Mucosa of descending colon (tissue), 3 donors: ENCODE data around the gene TAX1BP3. TPM values are rescaled to one million over a fixed set of nuclear protein-coding genes. Genes with fewer than 3 reads are reported as not detected.

Source experiments
- ATAC-seq: fragments of 200-7000 bp; cut with Tn5 transposase; one replicate; pipeline ENCODE4 v1.9.1; 2020; ENCODE audit warnings: mild to moderate bottlenecking, moderate library complexity
- DNase-seq, 3 donors: peaks; one replicate each; pipeline ENCODE4 v3.0.0-alpha.2; 2020
- H3K36me3 ChIP-seq: fragments of 200-600 bp; one replicate; pipeline ENCODE4 v1.8.0; 2021; ENCODE audit warnings: low read depth, mild to moderate bottlenecking
- H3K4me1 ChIP-seq: fragments of 200-600 bp; one replicate; pipeline ENCODE4 v1.8.0; 2021; ENCODE audit warnings: low read depth, mild to moderate bottlenecking
- H3K4me3 ChIP-seq: fragments of 200-600 bp; one replicate; pipeline ENCODE4 v1.8.0; 2021; ENCODE audit warnings: mild to moderate bottlenecking
- H3K9me3 ChIP-seq: fragments of 200-600 bp; one replicate; pipeline ENCODE4 v1.8.0; 2021; ENCODE audit warnings: mild to moderate bottlenecking
- CTCF ChIP-seq: fragments of 200-600 bp; IDR thresholded peaks from one replicate; pipeline ENCODE4 v1.8.0; 2022; ENCODE audit warnings: antibody characterized with exemption, mild to moderate bottlenecking
- intact Hi-C, 2 donors: fragments of 100-400 bp; cut with DNase I in 1 of 2; cut with micrococcal nuclease in 1 of 2; formaldehyde crosslinking; loops; one replicate each; pipeline versions ENCODE4 v1.11.0 to v1.11.1; 2022; cut with DNase I, micrococcal nuclease
- total RNA-seq, 3 donors: library from RNA; stranded (reverse); fragmentation: NEBNext Ultra II Directional in 2 of 3; extraction: Animal tissue kit (Norgen Biotek cat#: 25700) in 2 of 3; gene quantifications; one replicate each; pipeline versions ENCODE4 v1.2.1 to v1.2.4, GENCODE V29; 2021 to 2023
- donor health status: DM: no; HTN: no; CAD: no; lungs with moderate emphysema.
- donor health status: DM: no; HTN: no; CAD: no.
- donor health status: DM: no; HTN: yes; CAD: no.

TAX1BP3 gene
- total RNA-seq, 3 donors from 2014 or later: 162 to 297 (median 197) TPM

- DNase-seq: peak in 1 of 3 donors; percentile 54
- peak; percentile 81 for TF ChIP-seq CTCF
- Histone ChIP-seq H3K4me3 (no peak overlapping the region), H3K36me3 (no peaks in the 10 kb centered on the region), H3K4me1 (no peaks in the 10 kb centered on the region), H3K9me3 (no peaks in the 10 kb centered on the region)
- ATAC-seq: peak; percentile 86
- intact Hi-C loops: no loop called here
Measured at GRCh38 chr17:3683054-3683511, 14.7 kb upstream of the TAX1BP3 start.

- H3K4me1 ChIP-seq: no peaks in the 10 kb centered on the region
- no peak for ATAC-seq
- intact Hi-C loops: no loop called here
- H3K9me3 ChIP-seq: no peaks in the 10 kb centered on the region
- H3K4me3 ChIP-seq: no peak overlapping the region
- no peaks in the 10 kb centered on the region for H3K36me3 ChIP-seq
- no peak for TF ChIP-seq CTCF
- DNase-seq: no peak
Measured at GRCh38 chr17:3682033-3682432, 13.7 kb upstream of the TAX1BP3 start.

GRCh38 chr17:3681565-3681964 is 13.2 kb upstream of the TAX1BP3 start:
- Histone ChIP-seq H3K4me3 (no peak overlapping the region), H3K9me3 (no peaks in the 10 kb centered on the region), H3K36me3 (no peaks in the 10 kb centered on the region), H3K4me1 (no peaks in the 10 kb centered on the region)
- no peak for ATAC-seq
- TF ChIP-seq CTCF: no peak
- DNase-seq: no peak
- intact Hi-C loops: no loop called here

DNA sequence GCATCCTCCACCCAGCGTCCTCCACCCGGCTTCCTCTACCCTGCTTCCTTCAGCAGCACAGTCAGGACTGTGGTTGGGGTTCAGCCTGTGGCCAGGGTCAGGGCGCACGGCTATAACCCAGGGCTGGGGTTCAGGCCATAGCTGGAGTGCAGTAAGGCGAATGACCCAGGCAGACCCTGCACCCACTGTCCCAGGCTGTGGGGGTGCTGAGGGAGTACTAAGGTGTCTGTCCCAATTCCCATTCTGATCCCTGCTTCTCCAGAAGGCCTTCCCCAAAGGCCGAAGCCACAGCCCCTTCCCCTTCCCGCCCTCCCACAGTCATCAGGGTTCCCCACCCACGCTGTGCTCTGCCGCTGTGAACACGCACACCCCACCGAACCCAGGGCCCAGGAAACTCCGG is 12.7 kb upstream of the TAX1BP3 start:
- Histone ChIP-seq H3K4me1 (no peaks in the 10 kb centered on the region), H3K4me3 (no peak overlapping the region), H3K36me3 (no peaks in the 10 kb centered on the region), H3K9me3 (no peaks in the 10 kb centered on the region)
- TF ChIP-seq CTCF: no peak
- ATAC-seq (no peak), DNase-seq (no peak)
- intact Hi-C loops: no loop called here

DNA sequence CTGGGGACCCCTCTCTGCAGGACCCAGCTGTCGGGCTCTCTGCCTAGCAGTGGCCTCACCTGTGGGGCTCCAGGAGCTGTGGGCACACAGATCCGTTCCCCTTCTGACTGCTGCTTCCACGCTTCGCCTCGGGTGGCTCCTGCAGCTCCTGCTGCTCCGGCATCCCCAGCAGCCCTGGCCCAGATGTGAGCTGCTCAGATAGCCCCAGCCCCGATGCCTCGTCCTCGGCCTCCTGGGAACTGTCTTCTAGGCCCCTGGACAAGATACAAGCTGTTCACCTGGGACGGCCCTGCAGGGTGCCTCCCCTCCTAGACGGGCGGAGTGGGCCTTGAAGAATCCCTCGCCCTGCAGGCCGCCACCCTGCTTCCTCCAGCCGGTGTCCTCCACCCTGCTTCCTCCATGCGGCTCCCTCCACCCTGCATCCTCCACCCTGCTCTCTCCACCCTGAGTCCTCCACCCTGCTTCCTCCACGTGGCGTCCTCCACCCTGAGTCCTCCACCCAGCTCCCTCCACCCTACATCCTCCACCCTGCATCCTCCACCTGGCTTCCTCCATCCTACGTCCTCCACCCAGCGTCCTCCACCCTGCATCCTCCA is 11.3 kb upstream of the TAX1BP3 start:
- DNase-seq: no peak
- H3K4me3 ChIP-seq: no peak overlapping the region
- no peaks in the 10 kb centered on the region for H3K4me1 ChIP-seq
- no peak for TF ChIP-seq CTCF
- intact Hi-C loops: no loop called here
- H3K9me3 ChIP-seq: no peaks in the 10 kb centered on the region
- peak; percentile 31 for ATAC-seq
- H3K36me3 ChIP-seq: no peaks in the 10 kb centered on the region
